Measurements from ENCODE around the gene SCFD2. TPM values are rescaled to one million over a fixed set of nuclear protein-coding genes. Genes with fewer than 3 reads are reported as not detected.
A peak's percentile ranks its signal among the peaks of the same experiment; 100 is the strongest.

The SCFD2 gene
- total RNA-seq, 1 donor, result 24.2 TPM

DNA sequence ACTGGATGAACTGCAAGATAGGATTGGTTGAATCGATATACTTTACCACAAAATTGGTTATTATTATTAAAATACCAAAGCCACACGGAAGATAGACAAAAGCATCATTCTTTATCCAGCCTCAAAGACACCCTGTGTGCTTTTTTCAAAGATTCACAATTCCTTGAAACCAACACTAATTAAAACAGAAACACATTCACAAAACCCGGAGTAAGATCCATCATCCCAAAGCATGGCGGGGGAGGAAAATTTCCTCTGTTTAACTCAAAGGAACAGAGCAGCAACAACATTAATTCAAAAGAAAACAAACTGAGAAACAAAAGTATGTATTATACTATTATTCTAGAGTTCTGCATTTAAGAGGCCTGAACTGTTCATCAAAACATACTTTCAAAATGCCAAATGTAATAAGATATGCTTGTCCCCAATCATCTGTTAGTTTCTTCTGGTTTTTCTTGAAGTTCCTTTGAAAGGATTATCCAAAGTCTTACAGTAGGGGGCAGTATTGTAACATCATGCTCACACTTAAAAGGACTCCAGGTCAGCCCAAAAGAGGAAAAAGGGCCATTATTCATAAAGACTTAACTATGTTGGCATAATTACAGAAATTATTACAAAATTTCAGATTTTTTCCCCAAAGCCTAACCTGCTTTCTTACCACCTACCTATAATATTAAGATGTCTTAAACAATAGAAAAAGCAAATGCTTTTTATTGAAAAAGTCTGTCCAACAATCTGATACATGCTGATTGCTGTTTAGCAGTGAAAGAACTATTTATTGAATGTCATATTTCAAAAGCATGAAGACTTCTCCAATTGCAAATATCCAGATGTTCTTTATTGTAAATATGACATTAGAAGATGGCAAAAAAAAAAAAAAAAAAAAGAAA, 168.7 kb downstream of the SCFD2 start:
- Histone ChIP-seq H3K4me2 (ENCODE audit: insufficient read depth, low read length) (peak overlapping the region; percentile 83), H3K4me1 (ENCODE audit: insufficient read depth, low read length) (peaks cover 39% of the 10 kb centered on the region), H2AFZ (ENCODE audit: low read length) (peak overlapping the region; percentile 16), H3K36me3 (ENCODE audit: insufficient read depth, low read length) (no peaks in the 10 kb centered on the region), H3K9me3 (ENCODE audit: low read depth, low read length) (no peaks in the 10 kb centered on the region), H3K4me3 (ENCODE audit: insufficient read depth, low read length) (peak overlapping the region; percentile 50), H4K20me1 (ENCODE audit: insufficient read depth, low read length) (no peaks in the 10 kb centered on the region), H3K27ac (ENCODE audit: low read depth, low read length) (peak overlapping the region; percentile 71), H3K79me2 (ENCODE audit: insufficient read depth, low read length) (peaks cover 20% of the 10 kb centered on the region), H3K27me3 (ENCODE audit: insufficient read depth, low read length) (no peaks in the 10 kb centered on the region)
- TF ChIP-seq, protein P1, sequence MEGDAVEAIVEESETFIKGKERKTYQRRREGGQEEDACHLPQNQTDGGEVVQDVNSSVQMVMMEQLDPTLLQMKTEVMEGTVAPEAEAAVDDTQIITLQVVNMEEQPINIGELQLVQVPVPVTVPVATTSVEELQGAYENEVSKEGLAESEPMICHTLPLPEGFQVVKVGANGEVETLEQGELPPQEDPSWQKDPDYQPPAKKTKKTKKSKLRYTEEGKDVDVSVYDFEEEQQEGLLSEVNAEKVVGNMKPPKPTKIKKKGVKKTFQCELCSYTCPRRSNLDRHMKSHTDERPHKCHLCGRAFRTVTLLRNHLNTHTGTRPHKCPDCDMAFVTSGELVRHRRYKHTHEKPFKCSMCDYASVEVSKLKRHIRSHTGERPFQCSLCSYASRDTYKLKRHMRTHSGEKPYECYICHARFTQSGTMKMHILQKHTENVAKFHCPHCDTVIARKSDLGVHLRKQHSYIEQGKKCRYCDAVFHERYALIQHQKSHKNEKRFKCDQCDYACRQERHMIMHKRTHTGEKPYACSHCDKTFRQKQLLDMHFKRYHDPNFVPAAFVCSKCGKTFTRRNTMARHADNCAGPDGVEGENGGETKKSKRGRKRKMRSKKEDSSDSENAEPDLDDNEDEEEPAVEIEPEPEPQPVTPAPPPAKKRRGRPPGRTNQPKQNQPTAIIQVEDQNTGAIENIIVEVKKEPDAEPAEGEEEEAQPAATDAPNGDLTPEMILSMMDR (IDR thresholded peaks at IDR 0.05; ENCODE audit: extremely low read depth, low read depth, low read length), result peak; percentile 76
- no peak for DNase-seq (ENCODE audit: insufficient read length, low spot score, missing footprints)

DNA sequence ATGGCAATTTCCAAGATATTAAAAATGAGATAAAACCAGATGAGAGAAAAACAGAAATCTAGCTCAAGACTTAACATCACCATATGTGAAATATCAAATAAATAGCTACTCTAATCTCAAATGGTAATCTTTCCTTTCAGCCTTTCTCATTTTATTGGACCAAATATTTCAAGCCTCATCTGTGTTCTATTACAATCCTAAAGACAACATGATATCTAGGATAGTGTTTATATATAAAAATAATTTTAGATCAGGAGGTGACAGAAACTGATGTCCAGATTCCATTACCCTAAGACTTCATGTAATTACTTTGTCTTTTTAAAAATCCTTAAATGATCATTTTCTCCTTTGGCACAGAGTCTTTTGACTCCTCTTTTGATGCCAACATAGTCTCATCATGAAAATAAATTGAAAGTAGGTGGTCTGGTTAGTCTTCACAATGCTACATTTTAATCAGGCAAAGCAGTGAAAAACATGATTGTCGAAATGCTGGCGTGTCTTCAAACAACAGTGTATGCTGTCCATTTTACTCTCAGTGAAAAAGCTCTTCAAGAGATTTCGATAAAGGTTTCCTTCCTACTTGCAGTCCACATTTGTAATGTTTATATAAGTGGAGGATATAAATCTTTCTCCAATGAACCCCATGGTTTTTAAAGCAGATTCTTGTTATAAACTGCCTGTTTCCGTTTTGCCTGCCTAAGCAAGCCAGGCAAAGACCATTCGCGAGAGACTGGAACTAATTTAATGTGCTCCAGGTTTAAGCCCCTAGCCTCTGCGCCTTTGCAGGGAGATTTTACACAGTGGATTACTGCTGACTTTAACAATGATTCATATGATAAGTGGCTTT, 169.8 kb downstream of the SCFD2 start:
- no peaks in the 10 kb centered on the region for H4K20me1 ChIP-seq (ENCODE audit: insufficient read depth, low read length)
- no peaks in the 10 kb centered on the region for H3K27me3 ChIP-seq (ENCODE audit: insufficient read depth, low read length)
- no peaks in the 10 kb centered on the region for H3K36me3 ChIP-seq (ENCODE audit: insufficient read depth, low read length)
- TF ChIP-seq, protein P1 (IDR thresholded peaks at IDR 0.05; ENCODE audit: extremely low read depth, low read depth, low read length), result no peak
- peak overlapping the region; percentile 71 for H3K27ac ChIP-seq (ENCODE audit: low read depth, low read length)
- no peak for DNase-seq (ENCODE audit: insufficient read length, low spot score, missing footprints)
- no peak overlapping the region for H2AFZ ChIP-seq (ENCODE audit: low read length)
- H3K79me2 ChIP-seq (ENCODE audit: insufficient read depth, low read length), result peaks cover 26% of the 10 kb centered on the region
- H3K4me1 ChIP-seq (ENCODE audit: insufficient read depth, low read length), result peaks cover 41% of the 10 kb centered on the region
- no peaks in the 10 kb centered on the region for H3K9me3 ChIP-seq (ENCODE audit: low read depth, low read length)
- H3K4me2 ChIP-seq (ENCODE audit: insufficient read depth, low read length), result peak overlapping the region; percentile 83
- peak overlapping the region; percentile 50 for H3K4me3 ChIP-seq (ENCODE audit: insufficient read depth, low read length)

DNA sequence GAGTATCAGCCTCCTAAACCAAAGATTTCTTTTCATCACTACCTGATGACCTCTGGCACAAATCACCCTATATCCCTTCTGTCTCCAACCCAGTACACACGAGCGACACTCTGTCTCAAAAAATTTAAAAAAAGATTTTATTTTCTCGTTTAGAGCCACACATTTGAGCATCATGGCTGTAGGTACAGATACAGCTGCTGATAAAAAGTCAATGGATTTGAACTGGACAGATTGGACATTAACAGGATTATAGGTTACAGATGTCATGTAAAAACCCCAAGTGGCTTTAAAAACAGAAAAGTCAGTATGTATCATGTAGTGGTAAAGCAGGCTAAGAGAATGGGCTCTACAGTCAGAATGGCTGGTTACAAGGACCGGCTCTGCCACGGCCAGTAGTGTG, 171.1 kb downstream of the SCFD2 start:
- H3K27ac ChIP-seq (ENCODE audit: low read depth, low read length), result no peak overlapping the region
- peaks cover 47% of the 10 kb centered on the region for H3K4me1 ChIP-seq (ENCODE audit: insufficient read depth, low read length)
- no peaks in the 10 kb centered on the region for H3K9me3 ChIP-seq (ENCODE audit: low read depth, low read length)

More for the DNA sequence above, 171.1 kb downstream of the SCFD2 start:
- DNase-seq (ENCODE audit: insufficient read length, low spot score, missing footprints), result no peak
- no peaks in the 10 kb centered on the region for H3K27me3 ChIP-seq (ENCODE audit: insufficient read depth, low read length)
- H2AFZ ChIP-seq (ENCODE audit: low read length), result no peak overlapping the region
- no peak overlapping the region for H3K4me2 ChIP-seq (ENCODE audit: insufficient read depth, low read length)
- no peak overlapping the region for H3K4me3 ChIP-seq (ENCODE audit: insufficient read depth, low read length)
- no peaks in the 10 kb centered on the region for H4K20me1 ChIP-seq (ENCODE audit: insufficient read depth, low read length)
- H3K79me2 ChIP-seq (ENCODE audit: insufficient read depth, low read length), result peaks cover 32% of the 10 kb centered on the region
- no peaks in the 10 kb centered on the region for H3K36me3 ChIP-seq (ENCODE audit: insufficient read depth, low read length)
- TF ChIP-seq, protein P1 (IDR thresholded peaks at IDR 0.05; ENCODE audit: extremely low read depth, low read depth, low read length), result no peak

All from osteoblast (primary cell).